Measurements from ENCODE around the gene LRP8. TPM values are rescaled to one million over a fixed set of nuclear protein-coding genes. Genes with fewer than 3 reads are reported as not detected.

Gene LRP8
- total RNA-seq, 2 donors from 2014 or later, result 2.5 to 5.3 TPM

GRCh38 chr1:53260631-53261247, 67.1 kb downstream of the LRP8 start:
- ATAC-seq (no peak), DNase-seq (no peak)
- intact Hi-C loops (cut with DNase I, micrococcal nuclease), result no loop called here

GRCh38 chr1:53259932-53260331, 67.9 kb downstream of the LRP8 start:
- DNase-seq, result no peak

GRCh38 chr1:53258216-53258615, 69.7 kb downstream of the LRP8 start:
- DNase-seq (no peak), ATAC-seq (no peak)
- intact Hi-C loops (cut with DNase I, micrococcal nuclease), result no loop called here

More at GRCh38 chr1:53259932-53260331, 67.9 kb downstream of the LRP8 start:
- ATAC-seq, result no peak
- intact Hi-C loops (cut with DNase I, micrococcal nuclease), result no loop called here

GRCh38 chr1:53257454-53258081, 70.3 kb downstream of the LRP8 start:
- ATAC-seq (no peak), DNase-seq (no peak)

GRCh38 chr1:53256511-53257453, 71.1 kb downstream of the LRP8 start:
- DNase-seq (no peak), ATAC-seq (no peak)
- intact Hi-C loops (cut with DNase I, micrococcal nuclease), result no loop called here

More at GRCh38 chr1:53257454-53258081, 70.3 kb downstream of the LRP8 start:
- intact Hi-C loops (cut with DNase I, micrococcal nuclease), result no loop called here

- intact Hi-C loops (cut with DNase I, micrococcal nuclease), result no loop called here
- DNase-seq (no peak), ATAC-seq (no peak)
Measured at GRCh38 chr1:53255031-53255430, 72.8 kb downstream of the LRP8 start.

- ATAC-seq, result no peak
- intact Hi-C loops (cut with DNase I, micrococcal nuclease), result no loop called here
- DNase-seq, result no peak
Measured at GRCh38 chr1:53254011-53254640, 73.7 kb downstream of the LRP8 start.

- ATAC-seq (no peak), DNase-seq (no peak)
- intact Hi-C loops (cut with DNase I, micrococcal nuclease), result no loop called here
Measured at GRCh38 chr1:53250325-53250724, 77.5 kb downstream of the LRP8 start.

- DNase-seq, result no peak
- intact Hi-C loops (cut with DNase I, micrococcal nuclease), result no loop called here
- ATAC-seq, result no peak
Measured at GRCh38 chr1:53249706-53250105, 78.2 kb downstream of the LRP8 start.

GRCh38 chr1:53246261-53247134, 81.4 kb downstream of the LRP8 start:
- DNase-seq (no peak), ATAC-seq (no peak)

GRCh38 chr1:53244141-53244540, 83.7 kb downstream of the LRP8 start:
- ATAC-seq, result no peak

More at GRCh38 chr1:53246261-53247134, 81.4 kb downstream of the LRP8 start:
- intact Hi-C loops (cut with DNase I, micrococcal nuclease), result no loop called here

GRCh38 chr1:53242381-53242780, 85.5 kb downstream of the LRP8 start:
- intact Hi-C loops (cut with DNase I, micrococcal nuclease), result no loop called here
- no peak for DNase-seq
- no peak for ATAC-seq

More at GRCh38 chr1:53244141-53244540, 83.7 kb downstream of the LRP8 start:
- no peak for DNase-seq
- intact Hi-C loops (cut with DNase I, micrococcal nuclease), result no loop called here

GRCh38 chr1:53241828-53242227, 86.0 kb downstream of the LRP8 start:
- no peak for DNase-seq
- intact Hi-C loops (cut with DNase I, micrococcal nuclease), result no loop called here
- ATAC-seq, result no peak

GRCh38 chr1:53238197-53239155, 89.4 kb downstream of the LRP8 start, which contains the start of gene MAGOH:
MAGOH (minus strand) TSS chr1:53238518; CDS start chr1:53238448, 70 bp downstream.
- peak; percentile 98 for ATAC-seq
- intact Hi-C loops (cut with DNase I, micrococcal nuclease), result no loop called here
- peak; percentile 95 to 96 for DNase-seq

- ATAC-seq (no peak), DNase-seq (no peak)
- intact Hi-C loops (cut with DNase I, micrococcal nuclease), result no loop called here
Measured at GRCh38 chr1:53237638-53238037, 90.2 kb downstream of the LRP8 start.

GRCh38 chr1:53220962-53221286, 106.9 kb downstream of the LRP8 start:
- ATAC-seq, result no peak
- intact Hi-C loops (cut with DNase I, micrococcal nuclease), result no loop called here

More at GRCh38 chr1:53220962-53221286, 106.9 kb downstream of the LRP8 start:
- DNase-seq, result no peak
